ENCODE measurements around the gene CYP27B1.

GRCh38 chr12:57754411-57755193, 12.3 kb downstream of the CYP27B1 start, which contains the start of gene MARCHF9:
- TF ChIP-seq CTCF (IDR thresholded peaks at IDR 0.05): no peak
- TF ChIP-seq POLR2AphosphoS5 (IDR thresholded peaks at IDR 0.05): peak in 1 of 3 donors; percentile 18

All from breast epithelium (tissue), 3 donors.